Gastroesophageal sphincter (tissue), 3 donors: ENCODE results near the gene OTOGL.

ENCODE experiments used
- POLR2AphosphoS5 ChIP-seq: sonication (generic); formaldehyde crosslinking; IDR thresholded peaks from one replicate; pipeline ENCODE4 v1.6.1; 2017; ENCODE audit warnings: antibody characterized with exemption
- TF ChIP-seq, protein P1 (sequence below), 4 experiments: fragments of 200-600 bp in 2 of 4; fragments of 450-650 bp in 2 of 4; sonication (generic) in 1 of 4; IDR thresholded peaks; one replicate each; pipeline ENCODE4 v1.5.1; 2017 to 2019; ENCODE audit warnings: antibody characterized with exemption in 4 of 4, mild to moderate bottlenecking in 2 of 4, moderate library complexity in 2 of 4

GRCh38 chr12:80332827-80333226, 233.5 kb downstream of the OTOGL start:
- no peak for TF ChIP-seq POLR2AphosphoS5
- TF ChIP-seq, protein P1, sequence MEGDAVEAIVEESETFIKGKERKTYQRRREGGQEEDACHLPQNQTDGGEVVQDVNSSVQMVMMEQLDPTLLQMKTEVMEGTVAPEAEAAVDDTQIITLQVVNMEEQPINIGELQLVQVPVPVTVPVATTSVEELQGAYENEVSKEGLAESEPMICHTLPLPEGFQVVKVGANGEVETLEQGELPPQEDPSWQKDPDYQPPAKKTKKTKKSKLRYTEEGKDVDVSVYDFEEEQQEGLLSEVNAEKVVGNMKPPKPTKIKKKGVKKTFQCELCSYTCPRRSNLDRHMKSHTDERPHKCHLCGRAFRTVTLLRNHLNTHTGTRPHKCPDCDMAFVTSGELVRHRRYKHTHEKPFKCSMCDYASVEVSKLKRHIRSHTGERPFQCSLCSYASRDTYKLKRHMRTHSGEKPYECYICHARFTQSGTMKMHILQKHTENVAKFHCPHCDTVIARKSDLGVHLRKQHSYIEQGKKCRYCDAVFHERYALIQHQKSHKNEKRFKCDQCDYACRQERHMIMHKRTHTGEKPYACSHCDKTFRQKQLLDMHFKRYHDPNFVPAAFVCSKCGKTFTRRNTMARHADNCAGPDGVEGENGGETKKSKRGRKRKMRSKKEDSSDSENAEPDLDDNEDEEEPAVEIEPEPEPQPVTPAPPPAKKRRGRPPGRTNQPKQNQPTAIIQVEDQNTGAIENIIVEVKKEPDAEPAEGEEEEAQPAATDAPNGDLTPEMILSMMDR (IDR thresholded peaks at IDR 0.05) = no peak
